GM12878 (cell line): Measurements from ENCODE around the gene NBEA. TPM values are rescaled to one million over a fixed set of nuclear protein-coding genes. Genes with fewer than 3 reads are reported as not detected.

Experiments used
- ATAC-seq: fragments of 200-7000 bp; cut with Tn5 transposase; 3 replicates; pipeline ENCODE4 v1.9.1; 2020; ENCODE audit warnings: mild to moderate bottlenecking, moderate library complexity
- BruUV-seq: library from RNA; stranded (reverse); fragments of 400-500 nt; replicated peaks from 2 replicates; lab custom pipeline; 2021; lab: Mats Ljungman, UMichigan
- CTCF ChIA-PET: fragments of 300-600 bp; sonication (Branson Sonifier 250); formaldehyde crosslinking; extraction: SDS; loops from one replicate; lab custom pipeline; 2021; ENCODE audit warnings: inconsistent platforms; lab: Yijun Ruan, JAX
- POLR2A ChIA-PET: fragments of 350-600 bp; formaldehyde crosslinking; extraction: SDS; loops from one replicate; lab custom pipeline; 2021; ENCODE audit warnings: inconsistent platforms; lab: Charles Lee
- RAD21 ChIA-PET: fragments of 300-600 bp; sonication (Branson Sonifier 250); formaldehyde crosslinking; loops from one replicate; lab custom pipeline; 2023; ENCODE audit warnings: antibody characterized with exemption; ENCODE audit not compliant: unreplicated experiment; lab: Charles Lee
- SMC1A ChIA-PET: fragments of 300-600 bp; sonication (Branson Sonifier 250); formaldehyde crosslinking; loops from one replicate; lab custom pipeline; 2023; ENCODE audit not compliant: unreplicated experiment, uncharacterized antibody; lab: Charles Lee
- DNase-seq: peaks from one replicate; pipeline ENCODE4 v3.0.0-alpha.2; 2011; ENCODE audit warnings: low read depth, low spot score
- FAIRE-seq: peaks from 3 replicates; lab custom pipeline; 2011; peaks lifted over from hg19 to GRCh38; lab: Jason Lieb, UNC
- H2AFZ ChIP-seq: 2 replicates; pipeline ENCODE4 v1.6.0; 2011; ENCODE audit warnings: low read depth, low read length, control low read depth; ENCODE audit not compliant: control insufficient read depth
- H3K27ac ChIP-seq: 2 replicates; pipeline ENCODE4 v1.5.1; 2011; ENCODE audit warnings: control low read depth; ENCODE audit not compliant: control insufficient read depth, insufficient read depth
- H3K27me3 ChIP-seq, 2 experiments: replicated peaks in 1 of 2; 2 replicates each; pipeline versions ENCODE4 v1.6.0 to v1.6.1; 2011; ENCODE audit warnings: low read length in 1 of 2; ENCODE audit not compliant: control insufficient read depth in 2 of 2, insufficient read depth in 2 of 2
- H3K36me3 ChIP-seq, 2 experiments: 2 replicates each; pipeline ENCODE4 v1.5.1; 2011; ENCODE audit warnings: low read length in 1 of 2; ENCODE audit not compliant: control insufficient read depth in 2 of 2, insufficient read depth in 2 of 2
- H3K4me1 ChIP-seq: 2 replicates; pipeline ENCODE4 v1.6.1; 2011; ENCODE audit warnings: mild to moderate bottlenecking, low read length, moderate library complexity, mixed read lengths; ENCODE audit not compliant: control insufficient read depth, insufficient read depth
- H3K4me2 ChIP-seq: 2 replicates; pipeline ENCODE4 v1.6.0; 2011; ENCODE audit warnings: control low read depth; ENCODE audit not compliant: control insufficient read depth, insufficient read depth
- H3K4me3 ChIP-seq: fragments of 200-600 bp; sonication (generic); 2 replicates; pipeline ENCODE4 v1.5.1; 2016
- H3K79me2 ChIP-seq: 2 replicates; pipeline ENCODE4 v1.6.0; 2011; ENCODE audit warnings: low read length; ENCODE audit not compliant: control insufficient read depth, insufficient read depth
- H3K9ac ChIP-seq: 2 replicates; pipeline ENCODE4 v1.8.0; 2011; ENCODE audit warnings: low read length, control low read depth, mixed read lengths; ENCODE audit not compliant: control insufficient read depth, insufficient read depth
- H3K9me3 ChIP-seq: replicated peaks from 3 replicates; pipeline ENCODE4 v1.5.1; 2011; ENCODE audit warnings: mild to moderate bottlenecking, low read length; ENCODE audit not compliant: control insufficient read depth, insufficient read depth
- H4K20me1 ChIP-seq: 2 replicates; pipeline ENCODE4 v1.6.0; 2011; ENCODE audit not compliant: control insufficient read depth, insufficient read depth
- CBX5 ChIP-seq: sonication (generic); IDR thresholded peaks from 2 replicates; pipeline ENCODE4 v1.6.1; 2016; ENCODE audit warnings: low read depth, moderate library complexity, mild to moderate bottlenecking, inconsistent platforms
- EGR1 ChIP-seq, 2 experiments: IDR thresholded peaks; 1 replicate in 1 of 2; 2 replicates in 1 of 2; pipeline ENCODE4 v1.6.1; 2011 to 2012; ENCODE audit warnings: low read depth in 2 of 2, low read length in 2 of 2, borderline replicate concordance in 1 of 2, mild to moderate bottlenecking in 1 of 2, moderate library complexity in 1 of 2
- ETV6 ChIP-seq, 2 experiments: fragments of 450-650 bp in 1 of 2; IDR thresholded peaks in 1 of 2; conservative IDR thresholded peaks in 1 of 2; 2 replicates each; pipeline ENCODE4 v1.6.1; 2014; ENCODE audit warnings: antibody characterized with exemption in 1 of 2, borderline replicate concordance in 1 of 2, low read depth in 1 of 2, mild to moderate bottlenecking in 1 of 2, moderate library complexity in 1 of 2
- NFYA ChIP-seq: IDR thresholded peaks from 2 replicates; pipeline ENCODE4 v1.6.1; 2011; ENCODE audit warnings: low read depth, mild to moderate bottlenecking, low read length, improper control_type of control experiment, borderline replicate concordance
- NR2F1 ChIP-seq: fragments of 450-650 bp; conservative IDR thresholded peaks from 2 replicates; pipeline ENCODE4 v1.6.1; 2017; ENCODE audit warnings: mild to moderate bottlenecking
- PAX8 ChIP-seq: fragments of 450-650 bp; IDR thresholded peaks from 2 replicates; pipeline ENCODE4 v1.6.1; 2017; ENCODE audit warnings: mild to moderate bottlenecking, moderate library complexity
- POLR2AphosphoS5 ChIP-seq: IDR thresholded peaks from 2 replicates; pipeline ENCODE4 v1.6.1; 2011; ENCODE audit warnings: mild to moderate bottlenecking, low read length, inconsistent platforms
- POU2F2 ChIP-seq: IDR thresholded peaks from 3 replicates; pipeline ENCODE4 v1.6.1; 2011; ENCODE audit warnings: low read depth, mild to moderate bottlenecking, low read length, borderline replicate concordance
- TCF12 ChIP-seq: IDR thresholded peaks from 2 replicates; pipeline ENCODE4 v1.6.1; 2011; ENCODE audit warnings: low read depth, mild to moderate bottlenecking, low read length
- WRNIP1 ChIP-seq: IDR thresholded peaks from 2 replicates; pipeline ENCODE4 v1.6.1; 2011; ENCODE audit warnings: low read depth, low read length, improper control_type of control experiment, borderline replicate concordance
- WGBS: methylation state at CpG from one replicate; pipeline ENCODE4 v1.1.6; 2016; ENCODE audit warnings: low lambda C conversion rate; ENCODE audit not compliant: insufficient replicate concordance, insufficient coverage; ENCODE audit errors: missing lambda C conversion rate; 5-methylcytosine and 5-hydroxymethylcytosine counted together
- in situ Hi-C: fragments of 300-500 bp; cut with MboI; formaldehyde crosslinking; loops from 9 replicates; pipeline ENCODE4 v1.14.3; 2018; ENCODE audit warnings: mixed read lengths
- intact Hi-C: fragments of 100-400 bp; cut with micrococcal nuclease; formaldehyde crosslinking; loops from one replicate; pipeline ENCODE4 v1.14.2; 2022; ENCODE audit not compliant: unreplicated experiment
- polyA plus RNA-seq, 11 experiments: library from polyadenylated mRNA; depleted of rRNA in 4 of 11; unstranded in 6 of 11; stranded (reverse) in 5 of 11; fragments of >200 nt; fragmentation: Nextera tagmentation in 4 of 11; fragmentation: Illumina TruSeq in 1 of 11; extraction: Ambion mirVana in 4 of 11; extraction: Trizol in 1 of 11; gene quantifications; 1 replicate in 1 of 11; 2 replicates in 10 of 11; pipeline versions ENCODE4 v1.2.1 to v1.2.3, GENCODE V29; 2011 to 2016; ENCODE audit warnings: inconsistent platforms in 2 of 11, missing spikeins in 2 of 11, low read depth in 1 of 11
- total RNA-seq, 4 experiments: library from RNA; depleted of rRNA in 3 of 4; stranded (reverse); fragments of >200 nt in 3 of 4; fragmentation: Illumina TruSeq in 1 of 4; extraction: Trizol in 1 of 4; gene quantifications; 2 replicates each; pipeline versions ENCODE4 v1.2.1 to v1.2.3, GENCODE V29; 2013 to 2021
- TF ChIP-seq, protein P1 (sequence below): IDR thresholded peaks from 2 replicates; pipeline ENCODE4 v1.6.1; 2012; ENCODE audit warnings: low read length, inconsistent platforms
- TF ChIP-seq, protein P2 (sequence below): fragments of 450-650 bp; IDR thresholded peaks from 2 replicates; pipeline ENCODE4 v1.6.1; 2017; ENCODE audit warnings: mild to moderate bottlenecking, moderate library complexity
- TF ChIP-seq, protein P3 (sequence below): fragments of 450-650 bp; IDR thresholded peaks from 2 replicates; pipeline ENCODE4 v1.6.1; 2017; ENCODE audit warnings: antibody characterized with exemption, mild to moderate bottlenecking, moderate library complexity
- TF ChIP-seq, protein P4 (sequence below): fragments of 450-650 bp; IDR thresholded peaks from 2 replicates; pipeline ENCODE4 v1.6.1; 2017; ENCODE audit warnings: mild to moderate bottlenecking, low read depth, inconsistent platforms; ENCODE audit not compliant: poor library complexity, severe bottlenecking

The NBEA gene
- total and polyA plus RNA-seq, 10 of the 15 experiments (the other 5 are each of a cell fraction or from before 2014, with no cell fraction given) = 0.23 to 3.6 (median 0.55) TPM

DNA sequence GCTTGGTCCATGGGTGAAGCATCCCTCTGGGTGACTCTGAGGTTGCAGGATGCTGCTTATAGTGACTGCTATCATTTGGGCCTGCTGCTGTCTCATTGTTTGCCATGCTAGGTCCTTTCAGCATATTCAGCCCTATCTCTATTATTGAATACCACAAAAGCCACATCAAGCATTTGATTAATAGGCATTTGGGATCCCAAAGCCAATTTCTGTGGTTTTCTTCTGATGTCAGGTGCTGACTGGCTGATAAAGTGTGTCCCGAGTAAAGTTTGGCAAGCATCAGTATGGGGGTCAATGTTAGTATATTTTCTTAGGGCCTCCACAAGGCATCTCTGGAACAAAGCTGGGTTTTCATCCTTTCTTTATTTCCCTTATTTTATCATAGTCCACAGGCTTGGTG, 204.6 kb downstream of the NBEA start:
- Histone ChIP-seq H3K4me3 (no peak overlapping the region), H3K9ac (no peak overlapping the region), H3K79me2 (no peaks in the 10 kb centered on the region), H2AFZ (no peak overlapping the region), H3K9me3 (no peaks in the 10 kb centered on the region; the same call in 2 of the 3 replicates), H3K4me2 (no peak overlapping the region), H4K20me1 (no peaks in the 10 kb centered on the region), H3K36me3 (no peaks in the 10 kb centered on the region), H3K4me1 (no peaks in the 10 kb centered on the region), H3K27me3 (no peaks in the 10 kb centered on the region), H3K27ac (no peak overlapping the region)
- RAD21 ChIA-PET = no interaction called here
- SMC1A ChIA-PET = no interaction called here
- ATAC-seq (no peak), FAIRE-seq (no peak), DNase-seq (no peak)
- 69% methylated on average over 1 of the region's 1 CpG for WGBS
- intact Hi-C loops = no loop called here
- CTCF ChIA-PET = no interaction called here
- in situ Hi-C loops = no loop called here
- POLR2A ChIA-PET = no interaction called here
- no TSS peak for BruUV-seq
- TF ChIP-seq NR2F1 (no peak), CBX5 (no peak), WRNIP1 (no peak), ETV6 (conservative IDR thresholded peaks at IDR 0.05 in 1 of 2, IDR thresholded peaks at IDR 0.05 in 1 of 2; ENCODE audit: borderline replicate concordance in 1 of 2, low read depth in 1 of 2) (no peak), POU2F2 (no peak), PAX8 (no peak), EGR1 (IDR thresholded peaks at IDR 0.05; ENCODE audit: borderline replicate concordance in 1 of 2, low read depth in 2 of 2, low read length in 2 of 2) (no peak), TCF12 (no peak), POLR2AphosphoS5 (no peak), NFYA (no peak)
- TF ChIP-seq, protein P1, sequence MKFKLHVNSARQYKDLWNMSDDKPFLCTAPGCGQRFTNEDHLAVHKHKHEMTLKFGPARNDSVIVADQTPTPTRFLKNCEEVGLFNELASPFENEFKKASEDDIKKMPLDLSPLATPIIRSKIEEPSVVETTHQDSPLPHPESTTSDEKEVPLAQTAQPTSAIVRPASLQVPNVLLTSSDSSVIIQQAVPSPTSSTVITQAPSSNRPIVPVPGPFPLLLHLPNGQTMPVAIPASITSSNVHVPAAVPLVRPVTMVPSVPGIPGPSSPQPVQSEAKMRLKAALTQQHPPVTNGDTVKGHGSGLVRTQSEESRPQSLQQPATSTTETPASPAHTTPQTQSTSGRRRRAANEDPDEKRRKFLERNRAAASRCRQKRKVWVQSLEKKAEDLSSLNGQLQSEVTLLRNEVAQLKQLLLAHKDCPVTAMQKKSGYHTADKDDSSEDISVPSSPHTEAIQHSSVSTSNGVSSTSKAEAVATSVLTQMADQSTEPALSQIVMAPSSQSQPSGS = no peak
- TF ChIP-seq, protein P2, sequence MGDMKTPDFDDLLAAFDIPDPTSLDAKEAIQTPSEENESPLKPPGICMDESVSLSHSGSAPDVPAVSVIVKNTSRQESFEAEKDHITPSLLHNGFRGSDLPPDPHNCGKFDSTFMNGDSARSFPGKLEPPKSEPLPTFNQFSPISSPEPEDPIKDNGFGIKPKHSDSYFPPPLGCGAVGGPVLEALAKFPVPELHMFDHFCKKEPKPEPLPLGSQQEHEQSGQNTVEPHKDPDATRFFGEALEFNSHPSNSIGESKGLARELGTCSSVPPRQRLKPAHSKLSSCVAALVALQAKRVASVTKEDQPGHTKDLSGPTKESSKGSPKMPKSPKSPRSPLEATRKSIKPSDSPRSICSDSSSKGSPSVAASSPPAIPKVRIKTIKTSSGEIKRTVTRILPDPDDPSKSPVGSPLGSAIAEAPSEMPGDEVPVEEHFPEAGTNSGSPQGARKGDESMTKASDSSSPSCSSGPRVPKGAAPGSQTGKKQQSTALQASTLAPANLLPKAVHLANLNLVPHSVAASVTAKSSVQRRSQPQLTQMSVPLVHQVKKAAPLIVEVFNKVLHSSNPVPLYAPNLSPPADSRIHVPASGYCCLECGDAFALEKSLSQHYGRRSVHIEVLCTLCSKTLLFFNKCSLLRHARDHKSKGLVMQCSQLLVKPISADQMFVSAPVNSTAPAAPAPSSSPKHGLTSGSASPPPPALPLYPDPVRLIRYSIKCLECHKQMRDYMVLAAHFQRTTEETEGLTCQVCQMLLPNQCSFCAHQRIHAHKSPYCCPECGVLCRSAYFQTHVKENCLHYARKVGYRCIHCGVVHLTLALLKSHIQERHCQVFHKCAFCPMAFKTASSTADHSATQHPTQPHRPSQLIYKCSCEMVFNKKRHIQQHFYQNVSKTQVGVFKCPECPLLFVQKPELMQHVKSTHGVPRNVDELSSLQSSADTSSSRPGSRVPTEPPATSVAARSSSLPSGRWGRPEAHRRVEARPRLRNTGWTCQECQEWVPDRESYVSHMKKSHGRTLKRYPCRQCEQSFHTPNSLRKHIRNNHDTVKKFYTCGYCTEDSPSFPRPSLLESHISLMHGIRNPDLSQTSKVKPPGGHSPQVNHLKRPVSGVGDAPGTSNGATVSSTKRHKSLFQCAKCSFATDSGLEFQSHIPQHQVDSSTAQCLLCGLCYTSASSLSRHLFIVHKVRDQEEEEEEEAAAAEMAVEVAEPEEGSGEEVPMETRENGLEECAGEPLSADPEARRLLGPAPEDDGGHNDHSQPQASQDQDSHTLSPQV = no peak
- TF ChIP-seq, protein P3, sequence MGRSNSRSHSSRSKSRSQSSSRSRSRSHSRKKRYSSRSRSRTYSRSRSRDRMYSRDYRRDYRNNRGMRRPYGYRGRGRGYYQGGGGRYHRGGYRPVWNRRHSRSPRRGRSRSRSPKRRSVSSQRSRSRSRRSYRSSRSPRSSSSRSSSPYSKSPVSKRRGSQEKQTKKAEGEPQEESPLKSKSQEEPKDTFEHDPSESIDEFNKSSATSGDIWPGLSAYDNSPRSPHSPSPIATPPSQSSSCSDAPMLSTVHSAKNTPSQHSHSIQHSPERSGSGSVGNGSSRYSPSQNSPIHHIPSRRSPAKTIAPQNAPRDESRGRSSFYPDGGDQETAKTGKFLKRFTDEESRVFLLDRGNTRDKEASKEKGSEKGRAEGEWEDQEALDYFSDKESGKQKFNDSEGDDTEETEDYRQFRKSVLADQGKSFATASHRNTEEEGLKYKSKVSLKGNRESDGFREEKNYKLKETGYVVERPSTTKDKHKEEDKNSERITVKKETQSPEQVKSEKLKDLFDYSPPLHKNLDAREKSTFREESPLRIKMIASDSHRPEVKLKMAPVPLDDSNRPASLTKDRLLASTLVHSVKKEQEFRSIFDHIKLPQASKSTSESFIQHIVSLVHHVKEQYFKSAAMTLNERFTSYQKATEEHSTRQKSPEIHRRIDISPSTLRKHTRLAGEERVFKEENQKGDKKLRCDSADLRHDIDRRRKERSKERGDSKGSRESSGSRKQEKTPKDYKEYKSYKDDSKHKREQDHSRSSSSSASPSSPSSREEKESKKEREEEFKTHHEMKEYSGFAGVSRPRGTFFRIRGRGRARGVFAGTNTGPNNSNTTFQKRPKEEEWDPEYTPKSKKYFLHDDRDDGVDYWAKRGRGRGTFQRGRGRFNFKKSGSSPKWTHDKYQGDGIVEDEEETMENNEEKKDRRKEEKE = no peak
- TF ChIP-seq, protein P4, sequence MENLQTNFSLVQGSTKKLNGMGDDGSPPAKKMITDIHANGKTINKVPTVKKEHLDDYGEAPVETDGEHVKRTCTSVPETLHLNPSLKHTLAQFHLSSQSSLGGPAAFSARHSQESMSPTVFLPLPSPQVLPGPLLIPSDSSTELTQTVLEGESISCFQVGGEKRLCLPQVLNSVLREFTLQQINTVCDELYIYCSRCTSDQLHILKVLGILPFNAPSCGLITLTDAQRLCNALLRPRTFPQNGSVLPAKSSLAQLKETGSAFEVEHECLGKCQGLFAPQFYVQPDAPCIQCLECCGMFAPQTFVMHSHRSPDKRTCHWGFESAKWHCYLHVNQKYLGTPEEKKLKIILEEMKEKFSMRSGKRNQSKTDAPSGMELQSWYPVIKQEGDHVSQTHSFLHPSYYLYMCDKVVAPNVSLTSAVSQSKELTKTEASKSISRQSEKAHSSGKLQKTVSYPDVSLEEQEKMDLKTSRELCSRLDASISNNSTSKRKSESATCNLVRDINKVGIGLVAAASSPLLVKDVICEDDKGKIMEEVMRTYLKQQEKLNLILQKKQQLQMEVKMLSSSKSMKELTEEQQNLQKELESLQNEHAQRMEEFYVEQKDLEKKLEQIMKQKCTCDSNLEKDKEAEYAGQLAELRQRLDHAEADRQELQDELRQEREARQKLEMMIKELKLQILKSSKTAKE = no peak
